Prostate gland (tissue), 2 donors: ENCODE data around the gene PAK5. TPM values are rescaled to one million over a fixed set of nuclear protein-coding genes. Genes with fewer than 3 reads are reported as not detected.

ENCODE experiments used
- DNase-seq: peaks from one replicate; pipeline ENCODE4 v3.0.0-alpha.2; 2019; ENCODE audit warnings: low spot score
- H3K27ac ChIP-seq, 2 donors: fragments of 200-600 bp; sonication (generic); 2 replicates each; pipeline ENCODE4 v1.5.1; 2017 to 2019
- H3K27me3 ChIP-seq: fragments of 200-600 bp; sonication (generic); replicated peaks from 2 replicates; pipeline ENCODE4 v1.5.1; 2019; ENCODE audit not compliant: insufficient read depth
- H3K36me3 ChIP-seq, 2 donors: fragments of 200-600 bp; sonication (generic); 1 replicate in 1 of 2; 2 replicates in 1 of 2; pipeline versions ENCODE4 v1.5.1 to v1.8.1; 2017 to 2019
- H3K4me1 ChIP-seq: fragments of 200-600 bp; sonication (generic); replicated peaks from 2 replicates; pipeline ENCODE4 v1.5.1; 2019
- H3K4me3 ChIP-seq, 2 donors: fragments of 200-600 bp; sonication (generic); 2 replicates each; pipeline ENCODE4 v1.5.1; 2017 to 2019
- H3K9me3 ChIP-seq: fragments of 200-600 bp; sonication (generic); 2 replicates; pipeline ENCODE4 v1.5.1; 2017
- CTCF ChIP-seq, 4 experiments: fragments of 200-600 bp in 2 of 4; fragments of 450-650 bp in 2 of 4; sonication (generic) in 2 of 4; IDR thresholded peaks; 1 replicate in 3 of 4; 2 replicates in 1 of 4; pipeline ENCODE4 v1.5.1; 2016 to 2019; ENCODE audit warnings: antibody characterized with exemption in 4 of 4, mild to moderate bottlenecking in 2 of 4, moderate library complexity in 2 of 4
- POLR2A ChIP-seq: fragments of 450-650 bp; IDR thresholded peaks from one replicate; pipeline ENCODE4 v1.6.1; 2016; ENCODE audit warnings: antibody characterized with exemption, mild to moderate bottlenecking
- POLR2AphosphoS5 ChIP-seq: sonication (generic); formaldehyde crosslinking; IDR thresholded peaks from one replicate; pipeline ENCODE4 v1.6.1; 2017; ENCODE audit warnings: antibody characterized with exemption
- WGBS: methylation state at CpG from one replicate; pipeline ENCODE4 v1.1.5; 2018; 5-methylcytosine and 5-hydroxymethylcytosine counted together
- intact Hi-C: fragments of 100-400 bp; cut with DNase I; formaldehyde crosslinking; loops from one replicate; pipeline ENCODE4 v1.14.2; 2022
- total RNA-seq, 2 donors: library from RNA; depleted of rRNA; stranded (reverse); fragments of >200 nt; gene quantifications; one replicate each; pipeline ENCODE4 v1.1.0, GENCODE V29; 2016

PAK5 gene
- total RNA-seq, 2 donors from 2014 or later: 1.4 to 1.9 TPM

DNA sequence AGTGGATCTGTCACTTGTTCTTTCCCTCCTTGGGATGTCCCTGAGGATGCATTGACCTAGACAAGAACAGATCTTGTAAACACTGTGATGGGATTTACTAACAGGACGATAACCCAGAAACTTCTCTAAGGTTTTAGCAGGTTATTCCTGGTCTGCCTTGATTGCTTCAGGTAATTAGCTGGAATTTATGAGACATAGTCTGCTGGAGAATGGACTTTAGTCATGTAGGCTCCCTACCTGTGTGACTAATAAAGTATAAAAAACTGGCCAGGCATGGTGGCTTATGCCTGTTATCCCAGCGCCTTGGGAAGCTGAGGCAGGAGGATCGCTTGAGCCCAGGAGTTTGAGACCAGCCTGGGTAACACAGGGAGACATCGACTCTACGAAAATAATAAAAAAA lies 96.1 kb downstream of the PAK5 start:
- WGBS: 95% methylated on average over 5 of the region's 5 CpGs
- DNase-seq: no peak
- Histone ChIP-seq H3K36me3 (no peaks in the 10 kb centered on the region), H3K27ac (no peak overlapping the region), H3K4me3 (no peak overlapping the region), H3K4me1 (no peaks in the 10 kb centered on the region), H3K27me3 (no peaks in the 10 kb centered on the region), H3K9me3 (no peaks in the 10 kb centered on the region)
- TF ChIP-seq CTCF (IDR thresholded peaks at IDR 0.05): no peak
- no peak for TF ChIP-seq POLR2AphosphoS5
- TF ChIP-seq POLR2A: no peak
- intact Hi-C loops: no loop called here

DNA sequence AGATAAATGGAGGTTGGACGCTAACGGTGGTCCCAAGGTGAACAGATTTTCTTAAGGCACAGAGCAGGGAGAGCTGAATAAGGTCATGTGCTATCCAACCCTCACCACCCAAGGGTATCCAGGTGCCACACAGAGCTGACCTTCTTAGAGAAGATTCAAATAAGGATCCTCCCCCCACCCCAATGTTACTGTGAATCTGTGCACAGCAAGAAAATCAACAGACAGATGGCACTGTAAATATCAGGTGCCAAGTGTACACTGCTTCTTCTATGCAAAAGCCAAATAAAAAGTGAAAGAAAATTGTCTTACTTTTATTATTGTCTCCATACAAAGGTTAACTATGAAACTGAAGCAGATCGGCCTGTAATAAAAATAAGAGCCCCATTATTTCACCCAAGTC lies 96.9 kb downstream of the PAK5 start:
- Histone ChIP-seq H3K4me1 (no peaks in the 10 kb centered on the region), H3K9me3 (no peaks in the 10 kb centered on the region), H3K27ac (no peak overlapping the region), H3K27me3 (no peaks in the 10 kb centered on the region), H3K36me3 (no peaks in the 10 kb centered on the region), H3K4me3 (no peak overlapping the region)
- intact Hi-C loops: no loop called here
- 71% methylated on average over 3 of the region's 3 CpGs for WGBS
- no peak for DNase-seq
- TF ChIP-seq POLR2A (no peak), POLR2AphosphoS5 (no peak), CTCF (IDR thresholded peaks at IDR 0.05) (no peak)

DNA sequence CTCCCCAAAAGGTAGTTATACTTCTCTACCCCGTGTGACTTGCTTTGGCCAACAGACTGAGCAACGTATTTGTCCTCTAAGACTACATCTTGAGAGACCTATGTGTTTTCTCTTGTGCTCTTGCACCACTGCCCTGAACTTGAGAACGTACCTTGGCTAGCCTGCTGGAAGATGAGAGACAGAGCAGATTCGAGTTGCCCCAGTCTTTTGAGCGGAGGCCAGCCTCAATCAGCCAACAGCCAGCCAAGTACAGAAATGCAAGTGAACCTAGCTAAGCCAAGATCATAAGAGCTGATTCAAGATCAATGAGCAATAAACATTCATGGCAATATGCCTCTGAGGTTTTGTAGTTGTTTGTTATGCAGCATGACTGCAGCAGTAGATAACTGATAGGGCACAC lies 98.4 kb downstream of the PAK5 start:
- 80% methylated on average over 5 of the region's 5 CpGs for WGBS
- Histone ChIP-seq H3K27me3 (no peaks in the 10 kb centered on the region), H3K9me3 (no peaks in the 10 kb centered on the region), H3K27ac (no peak overlapping the region), H3K4me3 (no peak overlapping the region), H3K36me3 (no peaks in the 10 kb centered on the region), H3K4me1 (no peaks in the 10 kb centered on the region)
- TF ChIP-seq POLR2AphosphoS5 (no peak), POLR2A (no peak), CTCF (IDR thresholded peaks at IDR 0.05) (no peak)
- intact Hi-C loops: no loop called here
- no peak for DNase-seq

GRCh38 chr20:9739991-9740390 lies 98.9 kb downstream of the PAK5 start:
- Histone ChIP-seq H3K4me3 (no peak overlapping the region), H3K9me3 (no peaks in the 10 kb centered on the region), H3K27me3 (no peaks in the 10 kb centered on the region), H3K36me3 (no peaks in the 10 kb centered on the region), H3K27ac (no peak overlapping the region), H3K4me1 (no peaks in the 10 kb centered on the region)
- WGBS: 75% methylated on average over 4 of the region's 4 CpGs
- TF ChIP-seq CTCF (IDR thresholded peaks at IDR 0.05) (no peak), POLR2A (no peak), POLR2AphosphoS5 (no peak)
- intact Hi-C loops: no loop called here
- DNase-seq: no peak

GRCh38 chr20:9736373-9736772 lies 102.5 kb downstream of the PAK5 start:
- no peaks in the 10 kb centered on the region for H3K27me3 ChIP-seq
- no peak overlapping the region for H3K27ac ChIP-seq
- intact Hi-C loops: no loop called here
- TF ChIP-seq POLR2A: no peak
- TF ChIP-seq POLR2AphosphoS5: no peak
- TF ChIP-seq CTCF (IDR thresholded peaks at IDR 0.05): no peak
- DNase-seq: no peak
- 95% methylated on average over 2 of the region's 2 CpGs for WGBS
- H3K9me3 ChIP-seq: no peaks in the 10 kb centered on the region
- H3K36me3 ChIP-seq: no peaks in the 10 kb centered on the region
- no peak overlapping the region for H3K4me3 ChIP-seq
- no peaks in the 10 kb centered on the region for H3K4me1 ChIP-seq
